WTC11 (cell line): ENCODE data around the gene PEX26. TPM values are rescaled to one million over a fixed set of nuclear protein-coding genes. Genes with fewer than 3 reads are reported as not detected.

Experiments used
- ATAC-seq: fragments of 200-7000 bp; cut with Tn5 transposase; 2 replicates; pipeline ENCODE4 v1.10.0; 2021; ENCODE audit warnings: mild to moderate bottlenecking, moderate library complexity
- CTCF ChIA-PET: fragments of 300-600 bp; sonication (Branson Sonifier 250); formaldehyde crosslinking; loops from one replicate; lab custom pipeline; 2021; ENCODE audit warnings: antibody characterized with exemption; lab: Charles Lee
- POLR2A ChIA-PET: fragments of 350-600 bp; sonication (Branson Sonifier 250); formaldehyde crosslinking; loops from one replicate; lab custom pipeline; 2021; ENCODE audit warnings: antibody characterized with exemption; lab: Charles Lee
- DNase-seq: peaks from one replicate; pipeline ENCODE4 v3.0.0; 2021; ENCODE audit warnings: low spot score
- H3K27ac Mint-ChIP-seq: 2 replicates; pipeline ENCODE4 v1.8.0; 2021; ENCODE audit warnings: mixed read lengths
- H3K27me3 Mint-ChIP-seq: 2 replicates; pipeline ENCODE4 v1.8.0; 2021; ENCODE audit warnings: low read depth, mild to moderate bottlenecking, moderate library complexity, mixed read lengths
- H3K36me3 Mint-ChIP-seq: 2 replicates; pipeline ENCODE4 v1.8.0; 2021; ENCODE audit warnings: mixed read lengths
- H3K4me1 Mint-ChIP-seq: 2 replicates; pipeline ENCODE4 v1.8.0; 2022; ENCODE audit warnings: mixed read lengths
- H3K4me3 Mint-ChIP-seq: 2 replicates; pipeline ENCODE4 v1.8.0; 2021; ENCODE audit warnings: mild to moderate bottlenecking, moderate library complexity, mixed read lengths
- H3K9me3 Mint-ChIP-seq: 2 replicates; pipeline ENCODE4 v1.8.0; 2021; ENCODE audit warnings: mixed read lengths
- ELF4 ChIP-seq: sonication (generic); formaldehyde crosslinking; IDR thresholded peaks from 2 replicates; pipeline ENCODE4 v1.8.1; 2022; ENCODE audit warnings: low read depth, mild to moderate bottlenecking, moderate library complexity, missing genetic modification reagents
- EMX1 ChIP-seq: fragments of 250-450 bp; sonication (Bioruptor Pico); IDR thresholded peaks from 2 replicates; pipeline ENCODE4 v1.8.0; 2021; ENCODE audit warnings: mild to moderate bottlenecking
- ETV6 ChIP-seq: sonication (generic); formaldehyde crosslinking; IDR thresholded peaks from 2 replicates; pipeline ENCODE4 v1.8.1; 2022; ENCODE audit warnings: mild to moderate bottlenecking, missing genetic modification reagents
- JAZF1 ChIP-seq: fragments of 250-450 bp; sonication (Bioruptor Pico); IDR thresholded peaks from 2 replicates; pipeline ENCODE4 v1.9.0; 2021; ENCODE audit warnings: moderate library complexity, mild to moderate bottlenecking, inconsistent platforms
- KAT7 ChIP-seq: sonication (generic); formaldehyde crosslinking; IDR thresholded peaks from 2 replicates; pipeline ENCODE4 v1.8.1; 2023; ENCODE audit warnings: missing genetic modification reagents, mild to moderate bottlenecking, borderline replicate concordance
- ZBTB21 ChIP-seq: sonication (generic); formaldehyde crosslinking; IDR thresholded peaks from 2 replicates; pipeline ENCODE4 v1.8.1; 2023; ENCODE audit warnings: mild to moderate bottlenecking, missing genetic modification reagents, borderline replicate concordance
- ZNF317 ChIP-seq: sonication (generic); formaldehyde crosslinking; IDR thresholded peaks from 2 replicates; pipeline ENCODE4 v1.8.1; 2023; ENCODE audit warnings: low read depth, mild to moderate bottlenecking, moderate library complexity, missing genetic modification reagents, borderline replicate concordance
- total RNA-seq: library from RNA; stranded (reverse); gene quantifications from 3 replicates; pipeline ENCODE4 v1.2.3, GENCODE V29; 2021
- TF ChIP-seq, protein P1 (sequence below): sonication (generic); formaldehyde crosslinking; IDR thresholded peaks from 2 replicates; pipeline ENCODE4 v1.8.1; 2022; ENCODE audit warnings: mild to moderate bottlenecking, missing genetic modification reagents, moderate library complexity, borderline replicate concordance
- TF ChIP-seq, protein P2 (sequence below): sonication (generic); formaldehyde crosslinking; IDR thresholded peaks from 2 replicates; pipeline ENCODE4 v1.8.1; 2023; ENCODE audit warnings: mild to moderate bottlenecking, moderate library complexity, missing genetic modification reagents
- TF ChIP-seq, protein P3 (sequence below): sonication (generic); formaldehyde crosslinking; IDR thresholded peaks from 2 replicates; pipeline ENCODE4 v1.8.1; 2023; ENCODE audit warnings: mild to moderate bottlenecking, missing genetic modification reagents
- TF ChIP-seq, protein P4 (sequence below): sonication (generic); formaldehyde crosslinking; IDR thresholded peaks from 2 replicates; pipeline ENCODE4 v1.8.1; 2023; ENCODE audit warnings: mild to moderate bottlenecking, missing genetic modification reagents, borderline replicate concordance
- TF ChIP-seq, protein P5 (sequence below): sonication (generic); formaldehyde crosslinking; IDR thresholded peaks from 2 replicates; pipeline ENCODE4 v1.8.1; 2023; ENCODE audit warnings: mild to moderate bottlenecking, missing genetic modification reagents, moderate library complexity
- TF ChIP-seq, protein P6 (sequence below): sonication (generic); formaldehyde crosslinking; IDR thresholded peaks from 2 replicates; pipeline ENCODE4 v1.8.0; 2022; ENCODE audit warnings: mild to moderate bottlenecking, missing genetic modification reagents
- TF ChIP-seq, protein P7 (sequence below): fragments of 250-450 bp; sonication (Bioruptor Pico); IDR thresholded peaks from 2 replicates; pipeline ENCODE4 v1.9.0; 2021; ENCODE audit warnings: moderate library complexity, mild to moderate bottlenecking, inconsistent platforms, borderline replicate concordance

The PEX26 gene
- total RNA-seq, 1 experiment from 2014 or later: 52.3 TPM

DNA sequence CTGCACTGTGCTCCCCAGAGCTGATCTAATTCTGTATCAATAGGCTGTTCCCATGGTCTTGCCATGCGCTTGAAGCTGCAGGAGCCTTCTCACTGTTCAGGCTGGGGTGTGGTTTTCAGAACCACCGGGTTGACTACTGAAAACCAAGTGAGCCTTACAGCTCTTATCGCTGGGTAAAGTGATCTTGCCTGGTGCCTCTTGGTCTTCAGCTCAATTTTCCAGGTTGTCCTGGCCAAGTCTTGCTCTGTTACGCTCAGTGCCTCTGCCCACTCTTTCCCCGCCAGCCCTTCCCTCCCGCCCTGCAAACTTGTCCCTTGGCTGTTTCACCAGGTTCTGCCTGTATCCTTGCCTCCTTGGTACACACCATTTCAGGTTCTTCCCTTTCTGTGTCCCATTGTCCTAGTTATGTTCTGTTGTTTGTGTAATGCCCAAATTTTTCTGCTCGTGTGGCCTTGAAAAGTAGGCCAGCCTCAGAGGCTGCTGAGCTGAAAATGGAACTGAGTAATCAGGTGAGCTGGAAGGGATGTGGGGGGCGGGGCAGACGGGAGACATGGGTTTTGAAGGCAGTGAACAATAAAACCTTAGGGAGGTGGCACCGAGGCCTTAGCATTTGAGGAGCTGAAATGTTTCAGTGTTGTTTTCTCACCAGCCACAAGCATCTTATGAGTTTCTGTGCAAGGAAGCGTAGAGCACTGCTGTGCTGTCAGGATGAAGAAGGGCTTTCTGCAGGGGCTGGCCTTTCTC lies 11.2 kb downstream of the PEX26 start:
- CTCF ChIA-PET: interaction anchor here (1.0 to 1.1 kb wide), 3 partner anchors 11 to 304 kb away, joined by 3 read pairs; partner anchors contain the start of gene PEX26
- H3K27me3 Mint-ChIP-seq: no peaks in the 10 kb centered on the region
- TF ChIP-seq EMX1 (CRISPR knock-in tag) (no peak), JAZF1 (no peak), ZBTB21 (no peak), ELF4 (CRISPR knock-in tag) (no peak), KAT7 (CRISPR knock-in tag) (no peak), ZNF317 (CRISPR knock-in tag) (no peak), ETV6 (CRISPR knock-in tag) (no peak)
- TF ChIP-seq, protein P1, sequence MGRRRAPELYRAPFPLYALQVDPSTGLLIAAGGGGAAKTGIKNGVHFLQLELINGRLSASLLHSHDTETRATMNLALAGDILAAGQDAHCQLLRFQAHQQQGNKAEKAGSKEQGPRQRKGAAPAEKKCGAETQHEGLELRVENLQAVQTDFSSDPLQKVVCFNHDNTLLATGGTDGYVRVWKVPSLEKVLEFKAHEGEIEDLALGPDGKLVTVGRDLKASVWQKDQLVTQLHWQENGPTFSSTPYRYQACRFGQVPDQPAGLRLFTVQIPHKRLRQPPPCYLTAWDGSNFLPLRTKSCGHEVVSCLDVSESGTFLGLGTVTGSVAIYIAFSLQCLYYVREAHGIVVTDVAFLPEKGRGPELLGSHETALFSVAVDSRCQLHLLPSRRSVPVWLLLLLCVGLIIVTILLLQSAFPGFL (CRISPR knock-in tag): no peak
- TF ChIP-seq, protein P2, sequence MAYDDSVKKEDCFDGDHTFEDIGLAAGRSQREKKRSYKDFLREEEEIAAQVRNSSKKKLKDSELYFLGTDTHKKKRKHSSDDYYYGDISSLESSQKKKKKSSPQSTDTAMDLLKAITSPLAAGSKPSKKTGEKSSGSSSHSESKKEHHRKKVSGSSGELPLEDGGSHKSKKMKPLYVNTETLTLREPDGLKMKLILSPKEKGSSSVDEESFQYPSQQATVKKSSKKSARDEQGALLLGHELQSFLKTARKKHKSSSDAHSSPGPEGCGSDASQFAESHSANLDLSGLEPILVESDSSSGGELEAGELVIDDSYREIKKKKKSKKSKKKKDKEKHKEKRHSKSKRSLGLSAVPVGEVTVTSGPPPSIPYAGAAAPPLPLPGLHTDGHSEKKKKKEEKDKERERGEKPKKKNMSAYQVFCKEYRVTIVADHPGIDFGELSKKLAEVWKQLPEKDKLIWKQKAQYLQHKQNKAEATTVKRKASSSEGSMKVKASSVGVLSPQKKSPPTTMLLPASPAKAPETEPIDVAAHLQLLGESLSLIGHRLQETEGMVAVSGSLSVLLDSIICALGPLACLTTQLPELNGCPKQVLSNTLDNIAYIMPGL (CRISPR knock-in tag): no peak
- TF ChIP-seq, protein P3, sequence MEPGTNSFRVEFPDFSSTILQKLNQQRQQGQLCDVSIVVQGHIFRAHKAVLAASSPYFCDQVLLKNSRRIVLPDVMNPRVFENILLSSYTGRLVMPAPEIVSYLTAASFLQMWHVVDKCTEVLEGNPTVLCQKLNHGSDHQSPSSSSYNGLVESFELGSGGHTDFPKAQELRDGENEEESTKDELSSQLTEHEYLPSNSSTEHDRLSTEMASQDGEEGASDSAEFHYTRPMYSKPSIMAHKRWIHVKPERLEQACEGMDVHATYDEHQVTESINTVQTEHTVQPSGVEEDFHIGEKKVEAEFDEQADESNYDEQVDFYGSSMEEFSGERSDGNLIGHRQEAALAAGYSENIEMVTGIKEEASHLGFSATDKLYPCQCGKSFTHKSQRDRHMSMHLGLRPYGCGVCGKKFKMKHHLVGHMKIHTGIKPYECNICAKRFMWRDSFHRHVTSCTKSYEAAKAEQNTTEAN (CRISPR knock-in tag): no peak
- TF ChIP-seq, protein P4, sequence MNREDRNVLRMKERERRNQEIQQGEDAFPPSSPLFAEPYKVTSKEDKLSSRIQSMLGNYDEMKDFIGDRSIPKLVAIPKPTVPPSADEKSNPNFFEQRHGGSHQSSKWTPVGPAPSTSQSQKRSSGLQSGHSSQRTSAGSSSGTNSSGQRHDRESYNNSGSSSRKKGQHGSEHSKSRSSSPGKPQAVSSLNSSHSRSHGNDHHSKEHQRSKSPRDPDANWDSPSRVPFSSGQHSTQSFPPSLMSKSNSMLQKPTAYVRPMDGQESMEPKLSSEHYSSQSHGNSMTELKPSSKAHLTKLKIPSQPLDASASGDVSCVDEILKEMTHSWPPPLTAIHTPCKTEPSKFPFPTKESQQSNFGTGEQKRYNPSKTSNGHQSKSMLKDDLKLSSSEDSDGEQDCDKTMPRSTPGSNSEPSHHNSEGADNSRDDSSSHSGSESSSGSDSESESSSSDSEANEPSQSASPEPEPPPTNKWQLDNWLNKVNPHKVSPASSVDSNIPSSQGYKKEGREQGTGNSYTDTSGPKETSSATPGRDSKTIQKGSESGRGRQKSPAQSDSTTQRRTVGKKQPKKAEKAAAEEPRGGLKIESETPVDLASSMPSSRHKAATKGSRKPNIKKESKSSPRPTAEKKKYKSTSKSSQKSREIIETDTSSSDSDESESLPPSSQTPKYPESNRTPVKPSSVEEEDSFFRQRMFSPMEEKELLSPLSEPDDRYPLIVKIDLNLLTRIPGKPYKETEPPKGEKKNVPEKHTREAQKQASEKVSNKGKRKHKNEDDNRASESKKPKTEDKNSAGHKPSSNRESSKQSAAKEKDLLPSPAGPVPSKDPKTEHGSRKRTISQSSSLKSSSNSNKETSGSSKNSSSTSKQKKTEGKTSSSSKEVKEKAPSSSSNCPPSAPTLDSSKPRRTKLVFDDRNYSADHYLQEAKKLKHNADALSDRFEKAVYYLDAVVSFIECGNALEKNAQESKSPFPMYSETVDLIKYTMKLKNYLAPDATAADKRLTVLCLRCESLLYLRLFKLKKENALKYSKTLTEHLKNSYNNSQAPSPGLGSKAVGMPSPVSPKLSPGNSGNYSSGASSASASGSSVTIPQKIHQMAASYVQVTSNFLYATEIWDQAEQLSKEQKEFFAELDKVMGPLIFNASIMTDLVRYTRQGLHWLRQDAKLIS (CRISPR knock-in tag): no peak
- TF ChIP-seq, protein P5, sequence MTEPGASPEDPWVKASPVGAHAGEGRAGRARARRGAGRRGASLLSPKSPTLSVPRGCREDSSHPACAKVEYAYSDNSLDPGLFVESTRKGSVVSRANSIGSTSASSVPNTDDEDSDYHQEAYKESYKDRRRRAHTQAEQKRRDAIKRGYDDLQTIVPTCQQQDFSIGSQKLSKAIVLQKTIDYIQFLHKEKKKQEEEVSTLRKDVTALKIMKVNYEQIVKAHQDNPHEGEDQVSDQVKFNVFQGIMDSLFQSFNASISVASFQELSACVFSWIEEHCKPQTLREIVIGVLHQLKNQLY (CRISPR knock-in tag): no peak
- TF ChIP-seq, protein P6, sequence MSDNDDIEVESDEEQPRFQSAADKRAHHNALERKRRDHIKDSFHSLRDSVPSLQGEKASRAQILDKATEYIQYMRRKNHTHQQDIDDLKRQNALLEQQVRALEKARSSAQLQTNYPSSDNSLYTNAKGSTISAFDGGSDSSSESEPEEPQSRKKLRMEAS (CRISPR knock-in tag): no peak
- TF ChIP-seq, protein P7, sequence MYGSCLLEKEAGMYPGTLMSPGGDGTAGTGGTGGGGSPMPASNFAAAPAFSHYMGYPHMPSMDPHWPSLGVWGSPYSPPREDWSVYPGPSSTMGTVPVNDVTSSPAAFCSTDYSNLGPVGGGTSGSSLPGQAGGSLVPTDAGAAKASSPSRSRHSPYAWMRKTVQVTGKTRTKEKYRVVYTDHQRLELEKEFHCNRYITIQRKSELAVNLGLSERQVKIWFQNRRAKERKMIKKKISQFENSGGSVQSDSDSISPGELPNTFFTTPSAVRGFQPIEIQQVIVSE (CRISPR knock-in tag): no peak
- no peak overlapping the region for H3K27ac Mint-ChIP-seq
- POLR2A ChIA-PET: no interaction called here
- no peak for ATAC-seq
- H3K4me1 Mint-ChIP-seq: no peaks in the 10 kb centered on the region
- peaks cover 53% of the 10 kb centered on the region for H3K36me3 Mint-ChIP-seq
- no peaks in the 10 kb centered on the region for H3K9me3 Mint-ChIP-seq
- no peak overlapping the region for H3K4me3 Mint-ChIP-seq
- DNase-seq: no peak
